ENCODE data around the gene HEYL.

DNA sequence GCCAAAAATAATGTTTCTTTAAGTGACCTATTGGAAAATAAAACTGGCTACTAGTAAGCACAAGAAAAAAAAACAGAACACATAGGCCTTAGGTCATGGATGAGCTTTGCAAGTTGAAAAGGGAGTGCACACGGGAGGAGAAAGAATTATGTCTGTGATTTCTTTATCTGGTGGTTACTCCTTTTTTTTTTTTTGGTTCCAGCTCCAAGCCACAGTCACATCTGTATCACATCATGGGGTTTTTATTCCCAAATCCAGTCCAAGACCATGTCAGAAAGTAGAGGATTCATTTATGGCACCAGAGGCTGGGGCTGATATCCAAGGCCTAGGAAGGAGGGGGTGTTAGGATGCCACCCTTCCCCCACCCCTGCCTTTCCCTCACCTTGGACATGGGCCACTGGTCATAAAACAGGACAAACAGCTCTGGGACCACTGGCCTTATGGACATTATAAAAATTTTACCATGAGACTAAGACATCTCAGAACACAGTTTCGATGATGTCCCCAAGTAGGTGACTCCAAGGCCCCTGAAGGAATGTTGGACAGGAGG is 10.3 kb upstream of the HEYL start:
- TF ChIP-seq POLR2A (IDR thresholded peaks at IDR 0.05), result no peak
- TF ChIP-seq, protein P1, sequence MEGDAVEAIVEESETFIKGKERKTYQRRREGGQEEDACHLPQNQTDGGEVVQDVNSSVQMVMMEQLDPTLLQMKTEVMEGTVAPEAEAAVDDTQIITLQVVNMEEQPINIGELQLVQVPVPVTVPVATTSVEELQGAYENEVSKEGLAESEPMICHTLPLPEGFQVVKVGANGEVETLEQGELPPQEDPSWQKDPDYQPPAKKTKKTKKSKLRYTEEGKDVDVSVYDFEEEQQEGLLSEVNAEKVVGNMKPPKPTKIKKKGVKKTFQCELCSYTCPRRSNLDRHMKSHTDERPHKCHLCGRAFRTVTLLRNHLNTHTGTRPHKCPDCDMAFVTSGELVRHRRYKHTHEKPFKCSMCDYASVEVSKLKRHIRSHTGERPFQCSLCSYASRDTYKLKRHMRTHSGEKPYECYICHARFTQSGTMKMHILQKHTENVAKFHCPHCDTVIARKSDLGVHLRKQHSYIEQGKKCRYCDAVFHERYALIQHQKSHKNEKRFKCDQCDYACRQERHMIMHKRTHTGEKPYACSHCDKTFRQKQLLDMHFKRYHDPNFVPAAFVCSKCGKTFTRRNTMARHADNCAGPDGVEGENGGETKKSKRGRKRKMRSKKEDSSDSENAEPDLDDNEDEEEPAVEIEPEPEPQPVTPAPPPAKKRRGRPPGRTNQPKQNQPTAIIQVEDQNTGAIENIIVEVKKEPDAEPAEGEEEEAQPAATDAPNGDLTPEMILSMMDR (IDR thresholded peaks at IDR 0.05), result no peak
- TF ChIP-seq POLR2AphosphoS5 (IDR thresholded peaks at IDR 0.05), result no peak
